Pons (tissue), 1 donor: ENCODE data around the gene OBSCN.

ENCODE experiments used
- DNase-seq: peaks from one replicate; pipeline ENCODE4 v3.0.0-alpha.2; 2016; ENCODE audit warnings: low spot score

Gene OBSCN

DNA sequence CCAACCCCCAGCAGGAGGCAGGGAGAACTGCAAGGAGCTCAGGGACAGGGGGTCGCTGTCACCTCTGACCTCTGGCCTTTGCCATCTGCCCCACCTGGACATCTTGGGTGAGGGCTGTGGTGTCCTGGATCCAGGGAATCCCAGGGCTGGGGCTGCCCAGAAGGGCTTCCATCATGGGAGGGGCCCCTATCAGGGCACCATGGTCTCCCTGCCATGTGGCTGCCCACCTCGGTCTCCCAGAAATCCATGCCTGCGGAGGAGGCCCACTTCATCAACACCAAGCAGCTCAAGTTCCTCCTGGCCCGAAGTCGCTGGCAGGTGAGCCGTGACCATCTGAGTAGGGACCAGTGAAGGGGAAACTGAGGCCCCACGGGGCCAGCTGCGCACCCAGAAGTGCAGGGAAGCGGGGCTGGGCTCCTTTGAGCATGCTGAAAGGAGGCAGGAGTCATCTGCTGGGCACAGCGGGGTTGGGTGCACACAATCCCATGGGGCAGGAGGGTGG, 162.6 kb downstream of the OBSCN start:
- DNase-seq = no peak

- DNase-seq = no peak
These were observed 163.3 kb downstream of the OBSCN start for GRCh38 chr1:228370941-228371740.

GRCh38 chr1:228371741-228372182, 163.9 kb downstream of the OBSCN start:
- DNase-seq = no peak

DNA sequence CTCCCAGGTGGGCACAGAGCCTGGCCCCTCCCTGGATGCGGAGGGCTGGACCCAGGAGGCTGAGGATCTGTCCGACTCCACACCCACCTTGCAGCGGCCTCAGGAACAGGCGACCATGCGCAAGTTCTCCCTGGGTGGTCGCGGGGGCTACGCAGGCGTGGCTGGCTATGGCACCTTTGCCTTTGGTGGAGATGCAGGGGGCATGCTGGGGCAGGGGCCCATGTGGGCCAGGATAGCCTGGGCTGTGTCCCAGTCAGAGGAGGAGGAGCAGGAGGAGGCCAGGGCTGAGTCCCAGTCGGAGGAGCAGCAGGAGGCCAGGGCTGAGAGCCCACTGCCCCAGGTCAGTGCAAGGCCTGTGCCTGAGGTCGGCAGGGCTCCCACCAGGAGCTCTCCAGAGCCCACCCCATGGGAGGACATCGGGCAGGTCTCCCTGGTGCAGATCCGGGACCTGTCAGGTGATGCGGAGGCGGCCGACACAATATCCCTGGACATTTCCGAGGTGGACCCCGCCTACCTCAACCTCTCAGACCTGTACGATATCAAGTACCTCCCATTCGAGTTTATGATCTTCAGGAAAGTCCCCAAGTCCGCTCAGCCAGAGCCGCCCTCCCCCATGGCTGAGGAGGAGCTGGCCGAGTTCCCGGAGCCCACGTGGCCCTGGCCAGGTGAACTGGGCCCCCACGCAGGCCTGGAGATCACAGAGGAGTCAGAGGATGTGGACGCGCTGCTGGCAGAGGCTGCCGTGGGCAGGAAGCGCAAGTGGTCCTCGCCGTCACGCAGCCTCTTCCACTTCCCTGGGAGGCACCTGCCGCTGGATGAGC, 164.5 kb downstream of the OBSCN start:
- DNase-seq = no peak

DNA sequence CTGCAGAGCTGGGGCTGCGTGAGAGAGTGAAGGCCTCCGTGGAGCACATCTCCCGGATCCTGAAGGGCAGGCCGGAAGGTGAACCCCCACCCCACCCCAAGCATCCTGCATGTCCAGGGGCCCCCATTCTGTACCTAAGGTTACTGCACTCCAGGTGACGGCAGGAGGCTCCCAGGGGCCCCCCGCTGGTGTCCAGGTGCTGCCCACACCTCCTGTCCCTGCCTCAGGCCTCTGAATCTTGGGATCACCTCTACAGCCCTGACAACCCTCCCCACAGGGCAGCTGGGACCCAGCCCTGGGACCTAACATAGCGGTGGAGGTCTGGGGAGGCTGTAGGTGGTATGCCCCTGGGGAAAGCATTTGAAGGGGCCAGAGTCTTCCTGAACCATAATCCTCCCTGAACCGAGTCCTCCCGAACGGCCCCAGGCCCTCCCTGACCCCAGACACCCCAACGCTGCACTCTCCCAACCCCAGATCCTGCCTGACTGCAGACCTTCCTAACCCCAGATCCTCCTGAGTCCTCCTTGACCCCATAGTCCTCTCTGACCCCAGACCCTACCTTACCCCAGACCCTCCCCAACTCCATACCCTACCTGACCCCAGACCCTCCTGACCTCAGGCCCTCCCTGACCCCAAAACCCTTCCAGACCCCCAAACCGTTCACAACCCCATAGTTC, 165.3 kb downstream of the OBSCN start:
- no peak for DNase-seq

DNA sequence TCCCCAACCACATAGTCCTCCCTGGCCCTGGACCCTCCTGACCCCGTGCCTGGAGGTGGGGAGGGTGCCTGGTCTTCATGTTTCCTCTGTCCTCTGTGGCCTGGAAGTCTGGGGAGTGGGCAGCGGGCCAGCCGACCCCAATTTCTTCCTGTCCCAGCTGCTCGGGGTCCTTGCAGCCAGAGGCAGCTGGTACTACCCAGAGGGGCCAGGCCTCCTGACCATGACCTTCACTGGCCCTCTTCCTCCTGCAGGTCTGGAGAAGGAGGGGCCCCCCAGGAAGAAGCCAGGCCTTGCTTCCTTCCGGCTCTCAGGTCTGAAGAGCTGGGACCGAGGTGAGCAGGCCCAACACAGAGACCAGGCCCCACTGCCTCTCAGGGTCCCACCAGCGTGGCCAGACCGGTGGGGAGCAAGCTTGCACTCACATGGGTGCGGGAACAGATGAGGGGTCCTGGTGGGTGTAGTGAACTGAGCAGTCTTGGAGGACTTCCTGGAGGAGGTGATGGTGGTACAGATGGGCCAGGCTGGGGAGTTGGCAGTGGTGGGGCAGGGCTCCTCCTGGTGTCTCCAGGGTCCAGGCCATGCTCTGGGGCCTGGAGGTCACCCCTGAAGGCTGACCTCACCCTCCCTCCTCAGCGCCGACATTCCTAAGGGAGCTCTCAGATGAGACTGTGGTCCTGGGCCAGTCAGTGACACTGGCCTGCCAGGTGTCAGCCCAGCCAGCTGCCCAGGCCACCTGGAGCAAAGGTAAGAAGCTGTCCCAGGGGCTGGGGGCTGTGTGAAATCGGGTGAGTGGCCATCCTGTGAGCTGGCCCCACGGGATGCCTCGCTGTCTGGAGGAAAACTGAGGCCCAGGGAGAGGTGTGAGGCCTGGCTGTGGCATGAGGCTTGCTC, 166.1 kb downstream of the OBSCN start:
- DNase-seq = no peak

GRCh38 chr1:228374711-228375577, 167.1 kb downstream of the OBSCN start:
- DNase-seq = peak; percentile 65

- DNase-seq = no peak
These were observed 167.9 kb downstream of the OBSCN start for GRCh38 chr1:228375578-228376261.

- DNase-seq = no peak
These were observed 168.4 kb downstream of the OBSCN start for GRCh38 chr1:228376262-228376628.

DNA sequence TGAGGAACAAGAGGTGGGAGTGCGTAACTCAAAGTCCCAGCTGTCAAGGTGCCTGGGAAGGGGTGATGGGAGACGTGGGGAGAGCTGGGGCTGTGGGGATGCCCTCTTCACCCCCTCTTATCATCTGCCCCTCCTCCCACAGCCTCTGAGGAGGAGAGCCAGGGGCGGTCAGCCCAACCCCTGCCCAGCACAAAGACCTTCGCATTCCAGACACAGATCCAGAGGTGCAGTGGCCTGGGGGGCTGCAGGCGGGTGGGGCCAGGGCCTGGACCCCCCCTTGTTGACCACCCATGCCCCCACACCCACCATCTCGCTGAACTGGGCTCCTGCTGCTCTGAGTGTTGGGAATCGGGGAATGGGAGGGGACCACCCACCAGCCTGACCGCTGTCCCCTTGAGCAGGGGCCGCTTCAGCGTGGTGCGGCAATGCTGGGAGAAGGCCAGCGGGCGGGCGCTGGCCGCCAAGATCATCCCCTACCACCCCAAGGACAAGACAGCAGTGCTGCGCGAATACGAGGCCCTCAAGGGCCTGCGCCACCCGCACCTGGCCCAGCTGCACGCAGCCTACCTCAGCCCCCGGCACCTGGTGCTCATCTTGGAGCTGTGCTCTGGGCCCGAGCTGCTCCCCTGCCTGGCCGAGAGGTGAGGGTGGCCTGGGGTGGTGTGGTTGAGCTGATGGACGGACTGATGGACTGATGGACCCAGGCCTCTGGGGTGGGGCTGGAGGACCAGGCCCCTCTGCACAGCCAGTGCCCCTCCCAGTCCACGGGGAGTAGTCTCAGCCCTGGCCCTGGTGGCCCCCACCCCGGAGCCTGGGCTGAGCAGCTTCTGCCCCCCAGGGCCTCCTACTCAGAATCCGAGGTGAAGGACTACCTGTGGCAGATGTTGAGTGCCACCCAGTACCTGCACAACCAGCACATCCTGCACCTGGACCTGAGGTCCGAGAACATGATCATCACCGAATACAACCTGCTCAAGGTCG, 169.1 kb downstream of the OBSCN start:
- DNase-seq = no peak

DNA sequence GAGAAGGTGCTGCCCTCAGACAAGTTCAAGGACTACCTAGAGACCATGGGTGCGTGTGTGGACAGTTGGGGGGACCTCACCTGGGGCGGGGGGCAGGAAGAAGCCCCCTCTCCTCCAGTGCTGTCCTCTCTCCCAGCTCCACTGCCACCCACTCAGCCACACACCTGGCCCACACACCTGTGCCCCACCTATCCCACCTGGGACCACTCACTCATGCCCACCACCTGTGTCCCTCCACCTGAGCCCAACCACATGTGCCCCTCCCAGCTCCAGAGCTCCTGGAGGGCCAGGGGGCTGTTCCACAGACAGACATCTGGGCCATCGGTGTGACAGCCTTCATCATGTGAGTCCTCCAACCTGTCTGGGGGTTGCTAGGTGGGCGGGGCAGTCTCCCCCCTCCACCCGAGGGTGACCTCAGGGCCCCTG, 169.8 kb downstream of the OBSCN start:
- no peak for DNase-seq

GRCh38 chr1:228378090-228378872, 170.4 kb downstream of the OBSCN start:
- DNase-seq = peak; percentile 10

- no peak for DNase-seq
These were observed 171.1 kb downstream of the OBSCN start for GRCh38 chr1:228378873-228379460.

DNA sequence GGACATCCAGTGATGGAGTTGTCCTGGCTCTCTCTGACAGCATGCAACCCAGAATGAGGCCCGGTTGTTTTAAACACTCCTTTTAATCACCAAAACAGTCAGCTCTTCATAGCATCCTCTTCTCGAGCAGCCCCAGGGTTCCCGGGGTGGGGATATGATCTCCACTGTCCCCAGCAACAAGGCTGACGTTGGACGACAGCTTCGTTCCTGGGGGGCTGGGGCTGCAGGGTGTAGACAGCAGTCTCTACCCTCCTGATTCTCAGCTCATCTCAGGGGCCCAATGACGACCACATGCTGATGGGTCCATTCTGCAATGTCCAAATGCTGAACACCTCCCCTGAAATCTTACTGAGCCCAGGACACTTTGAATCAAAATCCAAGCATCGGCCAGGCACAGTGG, 171.8 kb downstream of the OBSCN start:
- no peak for DNase-seq

DNA sequence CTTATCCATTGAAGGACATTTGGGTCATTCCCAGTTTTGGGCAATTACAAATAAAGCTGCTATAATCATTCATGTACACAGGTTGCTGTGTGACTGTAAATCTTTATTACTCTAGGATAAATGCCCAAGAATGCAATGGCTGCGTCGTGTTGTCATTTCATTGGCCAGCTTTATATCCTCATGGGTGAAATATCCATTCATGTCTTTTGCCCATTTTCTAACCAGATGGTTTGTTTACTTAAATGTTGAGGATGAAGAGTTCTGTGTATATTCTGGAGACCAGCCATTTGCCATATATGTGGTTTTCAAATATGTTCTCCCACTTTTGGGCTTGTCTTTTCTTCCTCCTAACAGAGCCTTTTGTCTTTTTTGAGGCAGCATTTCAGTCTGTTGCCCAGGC, 173.5 kb downstream of the OBSCN start:
- DNase-seq = no peak

DNA sequence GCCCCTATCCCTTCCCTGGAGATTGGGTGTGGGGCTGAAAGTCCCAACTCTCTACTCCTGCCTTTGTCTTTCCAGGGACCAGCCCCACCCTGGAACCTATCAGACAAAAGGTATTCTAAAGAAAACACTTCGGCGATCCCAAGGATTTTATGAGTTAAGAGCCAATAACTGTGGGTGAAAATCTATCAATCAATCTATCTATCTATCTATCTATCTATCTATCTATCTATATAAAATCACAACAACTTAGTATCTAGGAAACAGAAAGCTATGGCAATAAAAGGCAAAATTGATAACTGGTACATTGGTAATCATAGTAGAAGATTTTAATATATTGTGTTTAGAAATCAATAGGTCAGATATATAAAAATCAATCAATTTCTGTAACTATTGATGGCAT, 175.9 kb downstream of the OBSCN start:
- DNase-seq = no peak

DNA sequence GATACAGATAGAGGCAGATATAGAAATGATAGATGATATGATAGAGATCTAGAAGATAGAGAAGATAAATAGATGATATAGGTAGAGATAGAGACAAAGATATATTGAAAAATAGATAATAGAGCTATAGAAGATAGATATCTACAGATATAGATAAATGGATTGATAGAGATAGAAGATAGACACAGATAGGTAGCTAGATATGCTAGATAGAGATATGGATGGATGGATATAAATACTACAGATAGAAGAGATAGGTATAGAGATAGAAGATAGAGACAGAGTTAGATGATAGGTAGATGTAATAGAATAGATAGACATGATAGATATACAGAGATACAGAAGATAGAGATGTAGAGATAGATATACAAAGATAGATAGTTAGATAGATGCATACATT, 177.4 kb downstream of the OBSCN start:
- DNase-seq = no peak
